Chondrocyte (in vitro differentiated cells): ENCODE measurements around the gene APOL4. TPM values are rescaled to one million over a fixed set of nuclear protein-coding genes. Genes with fewer than 3 reads are reported as not detected.
A peak's percentile ranks its signal among the peaks of the same experiment; 100 is the strongest.

ENCODE experiments used
- DNase-seq: peaks from one replicate; pipeline ENCODE4 v3.0.0; 2021; ENCODE audit warnings: mixed read lengths, low spot score
- H3K27ac Mint-ChIP-seq: one replicate; pipeline ENCODE4 v1.8.0; 2021; ENCODE audit warnings: mild to moderate bottlenecking, moderate library complexity, mixed read lengths; ENCODE audit not compliant: unreplicated experiment
- H3K27me3 Mint-ChIP-seq: 2 replicates; pipeline ENCODE4 v1.8.0; 2021; ENCODE audit warnings: low read depth, mixed read lengths
- H3K36me3 Mint-ChIP-seq: 2 replicates; pipeline ENCODE4 v1.8.0; 2021; ENCODE audit warnings: low read depth, mixed read lengths
- H3K4me1 Mint-ChIP-seq: 2 replicates; pipeline ENCODE4 v1.8.0; 2021; ENCODE audit warnings: low read depth, mild to moderate bottlenecking, mixed read lengths
- H3K4me3 Mint-ChIP-seq: one replicate; pipeline ENCODE4 v1.8.0; 2021; ENCODE audit warnings: mild to moderate bottlenecking, moderate library complexity, mixed read lengths; ENCODE audit not compliant: unreplicated experiment
- H3K9me3 Mint-ChIP-seq: 2 replicates; pipeline ENCODE4 v1.8.0; 2021; ENCODE audit warnings: low read depth, mixed read lengths
- total RNA-seq: library from RNA; stranded (reverse); gene quantifications from 3 replicates; pipeline ENCODE4 v1.2.1, GENCODE V29; 2021
- TF ChIP-seq, protein P1 (sequence below): fragments of 200-600 bp; sonication (generic); IDR thresholded peaks from 2 replicates; pipeline ENCODE4 v1.5.0; 2021; ENCODE audit warnings: antibody characterized with exemption, mild to moderate bottlenecking, moderate library complexity

The APOL4 gene
- total RNA-seq, 1 donor from 2014 or later: not detected

DNA sequence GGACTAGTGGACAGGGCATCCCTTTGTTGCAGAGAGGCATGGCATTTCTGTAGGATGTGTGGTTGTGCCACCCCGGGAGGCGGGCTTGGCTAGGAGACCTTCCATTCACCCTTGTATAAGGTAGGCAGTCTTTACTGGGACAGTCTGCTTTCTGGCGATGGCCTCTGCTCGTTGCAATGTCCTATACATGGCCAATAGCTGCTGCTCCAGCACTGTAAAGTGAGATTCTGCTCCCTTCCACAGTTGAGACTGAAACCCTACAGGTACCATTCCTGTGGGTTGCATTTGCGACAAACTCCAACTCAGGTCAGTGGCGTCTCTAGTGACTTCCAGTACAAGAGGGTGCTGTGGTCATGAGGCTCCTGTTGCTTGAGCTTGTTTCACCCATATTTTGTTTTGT lies 20.7 kb downstream of the APOL4 start:
- no peak for DNase-seq
- Mint-ChIP-seq H3K27me3 (no peaks in the 10 kb centered on the region), H3K4me1 (peaks cover 5% of the 10 kb centered on the region), H3K27ac (no peak overlapping the region), H3K4me3 (no peak overlapping the region), H3K36me3 (no peaks in the 10 kb centered on the region), H3K9me3 (no peaks in the 10 kb centered on the region)
- TF ChIP-seq, protein P1, sequence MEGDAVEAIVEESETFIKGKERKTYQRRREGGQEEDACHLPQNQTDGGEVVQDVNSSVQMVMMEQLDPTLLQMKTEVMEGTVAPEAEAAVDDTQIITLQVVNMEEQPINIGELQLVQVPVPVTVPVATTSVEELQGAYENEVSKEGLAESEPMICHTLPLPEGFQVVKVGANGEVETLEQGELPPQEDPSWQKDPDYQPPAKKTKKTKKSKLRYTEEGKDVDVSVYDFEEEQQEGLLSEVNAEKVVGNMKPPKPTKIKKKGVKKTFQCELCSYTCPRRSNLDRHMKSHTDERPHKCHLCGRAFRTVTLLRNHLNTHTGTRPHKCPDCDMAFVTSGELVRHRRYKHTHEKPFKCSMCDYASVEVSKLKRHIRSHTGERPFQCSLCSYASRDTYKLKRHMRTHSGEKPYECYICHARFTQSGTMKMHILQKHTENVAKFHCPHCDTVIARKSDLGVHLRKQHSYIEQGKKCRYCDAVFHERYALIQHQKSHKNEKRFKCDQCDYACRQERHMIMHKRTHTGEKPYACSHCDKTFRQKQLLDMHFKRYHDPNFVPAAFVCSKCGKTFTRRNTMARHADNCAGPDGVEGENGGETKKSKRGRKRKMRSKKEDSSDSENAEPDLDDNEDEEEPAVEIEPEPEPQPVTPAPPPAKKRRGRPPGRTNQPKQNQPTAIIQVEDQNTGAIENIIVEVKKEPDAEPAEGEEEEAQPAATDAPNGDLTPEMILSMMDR: no peak

DNA sequence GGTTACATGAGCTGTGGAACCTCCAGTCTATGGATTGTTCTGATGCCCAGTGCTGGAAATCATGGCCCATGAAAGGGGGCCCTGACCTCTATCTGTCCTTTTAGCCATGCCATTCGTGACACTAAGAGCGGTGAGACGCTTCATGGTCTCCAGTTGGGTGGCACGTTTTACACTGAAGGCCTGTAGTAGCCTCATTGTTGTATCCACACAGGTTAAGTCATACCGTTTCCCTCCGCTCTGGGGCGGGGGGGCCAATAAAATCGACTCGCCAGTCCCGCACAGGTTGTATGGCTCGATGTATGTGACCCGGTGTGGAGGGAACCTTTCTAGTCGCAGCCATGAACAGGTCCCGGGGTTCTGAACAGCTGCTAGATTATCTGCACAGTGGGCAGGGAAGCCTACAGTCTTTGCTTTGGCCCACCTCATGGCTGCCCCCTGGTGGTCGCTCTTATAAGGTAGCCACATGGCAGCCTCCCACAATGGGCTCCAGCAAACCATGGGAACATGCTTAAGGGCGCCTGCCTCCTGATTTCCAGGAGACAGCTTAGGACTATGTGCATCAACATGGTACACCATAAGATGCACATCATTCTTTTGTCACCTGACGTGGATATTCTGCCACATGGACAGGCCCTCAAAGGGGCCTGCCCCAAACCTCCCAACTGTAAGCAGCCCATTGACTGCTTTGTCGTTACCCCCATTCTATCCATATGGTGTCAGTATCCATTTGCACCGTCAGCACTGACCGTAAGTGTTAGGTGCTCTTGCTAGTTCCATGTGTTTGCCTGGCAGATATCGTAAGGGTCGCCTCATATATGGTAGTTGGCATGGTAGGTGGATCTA lies 21.4 kb downstream of the APOL4 start:
- Mint-ChIP-seq H3K27ac (no peak overlapping the region), H3K4me1 (peaks cover 5% of the 10 kb centered on the region), H3K27me3 (no peaks in the 10 kb centered on the region), H3K9me3 (no peaks in the 10 kb centered on the region), H3K4me3 (no peak overlapping the region), H3K36me3 (no peaks in the 10 kb centered on the region)
- TF ChIP-seq, protein P1: peak; percentile 88
- DNase-seq: no peak

DNA sequence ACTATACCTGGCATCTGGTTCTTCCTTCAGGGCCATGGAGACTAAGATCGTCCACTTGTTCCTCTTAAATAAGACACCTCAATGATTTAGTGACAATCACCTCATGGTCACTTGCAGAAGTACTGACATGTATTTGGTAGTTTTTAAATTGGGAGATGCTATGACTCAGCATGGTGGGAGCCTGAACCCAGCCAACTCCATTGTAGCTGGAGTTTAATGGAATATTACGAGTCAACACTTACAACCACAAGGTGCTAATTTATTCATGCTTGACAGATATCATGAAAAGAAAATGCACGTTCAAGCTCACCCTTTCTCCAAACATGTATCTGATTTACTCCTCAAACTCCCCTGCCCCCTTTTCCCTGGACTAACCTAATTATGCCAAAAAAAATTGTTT lies 24.4 kb downstream of the APOL4 start:
- Mint-ChIP-seq H3K27me3 (no peaks in the 10 kb centered on the region), H3K27ac (no peak overlapping the region), H3K4me3 (no peak overlapping the region), H3K9me3 (no peaks in the 10 kb centered on the region), H3K4me1 (no peaks in the 10 kb centered on the region), H3K36me3 (no peaks in the 10 kb centered on the region)
- no peak for DNase-seq
- TF ChIP-seq, protein P1: no peak

DNA sequence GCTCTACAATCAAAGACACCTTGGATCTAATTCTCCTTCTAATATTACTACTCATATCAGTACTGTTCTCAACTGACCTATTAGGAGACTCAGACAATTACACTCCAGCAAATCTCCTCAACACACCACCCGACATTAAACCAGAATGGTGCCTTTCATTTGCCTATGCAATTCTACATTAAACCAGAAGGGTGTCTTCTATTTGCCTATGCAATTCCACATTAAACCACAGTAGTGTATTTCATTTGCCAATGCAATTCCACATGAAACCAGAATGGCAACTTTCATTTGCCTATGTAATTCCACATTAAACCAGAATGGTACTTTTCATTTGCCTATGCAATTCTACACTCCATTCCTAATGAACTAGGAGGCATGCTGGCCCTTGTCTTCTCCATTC lies 25.7 kb downstream of the APOL4 start:
- H3K9me3 Mint-ChIP-seq: no peaks in the 10 kb centered on the region
- no peaks in the 10 kb centered on the region for H3K4me1 Mint-ChIP-seq
- no peaks in the 10 kb centered on the region for H3K36me3 Mint-ChIP-seq
- H3K27ac Mint-ChIP-seq: no peak overlapping the region
- no peak overlapping the region for H3K4me3 Mint-ChIP-seq
- DNase-seq: no peak
- H3K27me3 Mint-ChIP-seq: no peaks in the 10 kb centered on the region
- TF ChIP-seq, protein P1: peak; percentile 17

DNA sequence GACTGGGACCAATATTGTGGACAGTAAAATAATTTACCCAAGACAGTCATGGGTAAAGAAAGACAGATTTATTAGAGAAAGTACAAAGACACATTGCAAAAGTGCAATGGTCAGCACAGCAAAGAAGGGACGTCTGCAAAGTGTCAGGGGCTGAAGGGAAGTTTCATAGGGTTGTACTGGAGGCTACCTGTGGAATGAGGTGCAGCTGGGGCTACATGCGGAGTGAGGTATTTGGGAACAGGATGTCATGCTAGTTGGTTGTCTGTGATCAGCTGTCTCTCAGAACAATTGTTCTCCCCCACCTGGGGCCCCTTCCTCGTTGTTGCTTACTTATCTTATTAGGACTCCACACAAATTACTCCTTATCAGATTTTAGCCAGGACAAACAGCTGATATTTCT lies 29.7 kb downstream of the APOL4 start:
- H3K36me3 Mint-ChIP-seq: no peaks in the 10 kb centered on the region
- no peaks in the 10 kb centered on the region for H3K27me3 Mint-ChIP-seq
- DNase-seq: no peak
- TF ChIP-seq, protein P1: no peak
- H3K27ac Mint-ChIP-seq: no peak overlapping the region
- peaks cover 4% of the 10 kb centered on the region for H3K9me3 Mint-ChIP-seq
- no peak overlapping the region for H3K4me3 Mint-ChIP-seq
- H3K4me1 Mint-ChIP-seq: no peaks in the 10 kb centered on the region
